Peyer's patch (tissue), 4 donors: ENCODE data around the gene GRIK4.

ENCODE experiments used
- POLR2A ChIP-seq, 2 donors: fragments of 450-650 bp; IDR thresholded peaks; one replicate each; pipeline ENCODE4 v1.5.1; 2017; ENCODE audit warnings: antibody characterized with exemption in 2 of 2, mild to moderate bottlenecking in 2 of 2, moderate library complexity in 2 of 2
- TF ChIP-seq, protein P1 (sequence below), 6 experiments: fragments of 450-650 bp in 4 of 6; fragments of 200-600 bp in 2 of 6; sonication (generic) in 1 of 6; IDR thresholded peaks; one replicate each; pipeline ENCODE4 v1.5.1; 2017 to 2019; ENCODE audit warnings: antibody characterized with exemption in 6 of 6, mild to moderate bottlenecking in 3 of 6, moderate library complexity in 1 of 6

DNA sequence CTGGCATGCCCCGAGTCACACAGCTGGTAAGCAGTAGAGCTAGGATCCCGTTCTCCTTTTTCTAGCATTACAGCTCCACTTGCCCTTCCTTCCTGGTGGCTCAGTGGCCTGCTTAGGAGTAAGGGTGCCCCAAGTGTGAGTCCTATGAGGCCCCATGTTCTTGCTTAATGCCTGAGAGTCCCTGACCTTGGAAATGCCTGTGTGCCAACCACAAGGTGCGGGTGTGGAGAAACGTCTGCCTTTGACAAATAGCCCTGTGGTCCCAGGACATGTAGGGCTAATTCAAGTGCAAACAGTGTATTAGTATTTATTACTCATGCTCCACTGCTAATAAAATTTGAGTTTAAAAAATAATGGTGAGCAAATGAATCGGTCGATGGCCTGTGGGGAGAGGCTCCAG is 18.4 kb downstream of the GRIK4 start:
- TF ChIP-seq, protein P1, sequence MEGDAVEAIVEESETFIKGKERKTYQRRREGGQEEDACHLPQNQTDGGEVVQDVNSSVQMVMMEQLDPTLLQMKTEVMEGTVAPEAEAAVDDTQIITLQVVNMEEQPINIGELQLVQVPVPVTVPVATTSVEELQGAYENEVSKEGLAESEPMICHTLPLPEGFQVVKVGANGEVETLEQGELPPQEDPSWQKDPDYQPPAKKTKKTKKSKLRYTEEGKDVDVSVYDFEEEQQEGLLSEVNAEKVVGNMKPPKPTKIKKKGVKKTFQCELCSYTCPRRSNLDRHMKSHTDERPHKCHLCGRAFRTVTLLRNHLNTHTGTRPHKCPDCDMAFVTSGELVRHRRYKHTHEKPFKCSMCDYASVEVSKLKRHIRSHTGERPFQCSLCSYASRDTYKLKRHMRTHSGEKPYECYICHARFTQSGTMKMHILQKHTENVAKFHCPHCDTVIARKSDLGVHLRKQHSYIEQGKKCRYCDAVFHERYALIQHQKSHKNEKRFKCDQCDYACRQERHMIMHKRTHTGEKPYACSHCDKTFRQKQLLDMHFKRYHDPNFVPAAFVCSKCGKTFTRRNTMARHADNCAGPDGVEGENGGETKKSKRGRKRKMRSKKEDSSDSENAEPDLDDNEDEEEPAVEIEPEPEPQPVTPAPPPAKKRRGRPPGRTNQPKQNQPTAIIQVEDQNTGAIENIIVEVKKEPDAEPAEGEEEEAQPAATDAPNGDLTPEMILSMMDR (IDR thresholded peaks at IDR 0.05): no peak
- no peak for TF ChIP-seq POLR2A (IDR thresholded peaks at IDR 0.05)
